Activated T-cell treated with anti-CD3 and anti-CD28 coated beads, Interleukin-2, amount 50 U/mL, for 48 hours (primary cell): ENCODE results near the gene PTGDR2.

ENCODE experiments used
- DNase-seq, 2 experiments: peaks; one replicate each; pipeline ENCODE4 v3.0.0-alpha.2; 2020

PTGDR2 gene

DNA sequence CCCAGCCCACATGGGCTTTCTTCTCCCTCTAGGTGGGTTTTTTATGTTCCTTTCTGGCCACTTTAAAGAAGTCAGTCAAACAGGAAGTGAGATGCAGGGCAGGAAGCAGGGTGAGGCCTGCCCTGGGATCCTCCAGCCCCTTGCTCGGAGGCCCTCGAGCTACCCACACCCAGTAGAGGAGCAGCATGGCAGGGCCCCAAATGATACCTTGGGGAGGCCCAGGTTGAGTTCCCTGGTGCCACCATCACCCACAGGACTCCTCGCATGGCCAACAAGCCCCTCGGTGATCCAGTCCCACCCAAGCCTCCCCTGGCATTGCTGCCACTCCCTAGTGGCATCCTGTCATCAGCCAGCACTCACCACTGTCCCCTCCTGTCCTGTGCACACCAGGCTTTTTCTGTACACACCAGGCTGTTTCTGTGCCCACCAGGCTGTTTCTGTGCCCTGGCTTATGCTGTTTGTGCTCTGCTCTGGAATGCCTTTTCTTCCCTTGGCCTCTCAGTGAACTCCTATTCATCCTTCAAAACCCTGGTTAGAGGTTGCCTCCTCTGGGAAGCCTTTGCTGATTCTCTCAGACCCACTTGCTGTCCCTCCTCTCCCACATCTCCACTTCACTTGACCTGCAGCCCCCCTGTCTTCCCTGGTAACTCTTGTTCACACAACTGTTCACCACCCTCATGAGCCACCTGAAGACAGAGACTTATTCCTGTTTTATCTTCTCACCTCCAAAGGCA lies 3.1 kb upstream of the PTGDR2 start:
- no peak for DNase-seq

DNA sequence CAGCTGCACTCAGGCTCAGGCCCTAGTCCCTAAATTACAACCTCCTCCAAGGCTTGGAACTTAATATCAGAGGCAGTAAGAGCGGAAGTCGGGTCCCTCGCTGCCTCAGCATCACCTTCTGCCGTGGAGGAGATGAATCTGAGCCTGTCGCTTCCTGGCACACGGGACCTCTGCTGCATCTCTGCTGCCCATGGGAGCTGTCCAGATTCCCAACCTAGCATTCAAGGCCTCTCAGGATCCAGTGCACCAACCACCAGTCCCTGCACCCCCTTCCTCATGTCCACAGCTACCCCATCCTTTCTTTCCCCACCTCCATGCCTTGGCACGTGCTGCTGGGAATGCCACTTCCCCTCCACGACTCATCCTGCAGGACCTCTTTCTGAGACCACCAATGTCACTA lies 2.5 kb upstream of the PTGDR2 start:
- DNase-seq: no peak

GRCh38 chr11:60857378-60858232 lies 1.9 kb upstream of the PTGDR2 start:
- DNase-seq: no peak

DNA sequence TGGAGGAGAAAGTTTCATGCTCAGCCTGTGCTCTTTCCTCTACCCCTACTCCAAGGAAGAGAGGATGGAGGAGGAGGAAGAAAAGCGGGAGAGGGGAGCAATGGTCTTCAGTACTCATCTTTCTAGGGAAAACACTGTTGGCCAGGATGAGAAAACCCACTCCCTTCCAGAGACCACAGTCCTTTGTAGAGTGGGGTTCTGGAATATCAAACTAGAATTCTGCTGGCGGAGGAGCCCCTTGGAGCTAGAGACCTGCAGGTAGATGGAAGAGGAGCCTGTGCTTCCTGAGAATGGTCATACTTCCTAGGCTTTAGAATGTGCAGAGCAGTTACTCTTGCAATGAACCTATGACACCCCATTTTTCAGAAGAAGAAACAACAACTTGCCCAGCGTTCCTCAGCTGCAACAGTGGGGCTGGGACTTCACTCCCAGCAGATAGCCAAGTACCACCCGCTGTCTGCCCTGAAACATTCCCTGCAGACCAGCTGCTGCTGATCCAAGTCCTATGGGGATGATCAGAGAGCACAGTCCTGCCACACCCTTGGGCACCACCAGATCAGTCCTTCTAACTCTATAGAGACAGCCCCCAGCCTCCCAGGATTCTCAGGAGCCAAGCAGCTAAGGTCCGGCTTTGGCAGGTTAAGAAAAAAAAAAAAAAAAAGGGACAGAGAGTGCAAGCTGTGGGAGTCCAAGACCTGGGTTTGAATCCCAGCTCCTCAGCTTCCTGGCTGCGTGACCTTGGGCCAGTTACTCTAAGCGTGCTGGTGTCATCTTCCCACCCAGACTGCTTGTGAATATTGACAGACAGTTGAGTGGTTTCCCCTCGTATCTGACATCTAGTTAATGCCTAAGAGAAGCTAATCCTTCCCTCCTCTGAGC lies 664 bp downstream of the PTGDR2 start:
- no peak for DNase-seq

DNA sequence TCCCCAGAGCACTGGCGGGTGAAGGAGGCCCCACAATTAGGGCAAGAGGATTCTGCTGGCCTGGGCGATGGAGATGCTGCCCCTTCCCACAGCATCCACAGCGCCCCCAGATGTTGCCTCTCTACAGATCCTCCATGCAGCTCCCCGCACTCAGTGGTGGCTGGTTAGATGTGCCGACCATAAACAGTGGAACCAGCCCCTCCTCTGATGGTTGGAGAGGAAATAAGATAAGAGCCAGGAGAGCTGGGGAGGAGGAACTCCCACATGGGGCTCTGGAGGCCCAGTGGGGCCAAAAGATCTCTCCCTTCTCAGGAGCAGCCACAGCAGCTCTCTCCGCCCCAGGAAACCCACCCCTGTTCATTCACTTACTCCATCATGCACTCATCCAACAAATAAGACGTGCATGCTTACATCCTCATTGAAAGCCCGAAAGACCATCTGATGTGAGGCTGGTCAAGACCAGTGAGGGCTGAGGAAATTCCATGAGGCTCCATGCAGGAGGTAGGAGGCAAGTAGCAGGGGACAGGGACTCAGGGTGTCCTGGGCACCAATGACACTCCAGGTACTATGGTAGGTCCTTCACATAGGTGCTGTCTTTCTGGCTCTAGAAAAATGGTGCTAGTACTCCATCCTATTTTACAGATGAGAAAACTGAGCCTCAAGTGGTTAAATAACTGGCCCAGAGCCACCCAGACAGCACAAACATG lies 1.5 kb downstream of the PTGDR2 start:
- no peak for DNase-seq

DNA sequence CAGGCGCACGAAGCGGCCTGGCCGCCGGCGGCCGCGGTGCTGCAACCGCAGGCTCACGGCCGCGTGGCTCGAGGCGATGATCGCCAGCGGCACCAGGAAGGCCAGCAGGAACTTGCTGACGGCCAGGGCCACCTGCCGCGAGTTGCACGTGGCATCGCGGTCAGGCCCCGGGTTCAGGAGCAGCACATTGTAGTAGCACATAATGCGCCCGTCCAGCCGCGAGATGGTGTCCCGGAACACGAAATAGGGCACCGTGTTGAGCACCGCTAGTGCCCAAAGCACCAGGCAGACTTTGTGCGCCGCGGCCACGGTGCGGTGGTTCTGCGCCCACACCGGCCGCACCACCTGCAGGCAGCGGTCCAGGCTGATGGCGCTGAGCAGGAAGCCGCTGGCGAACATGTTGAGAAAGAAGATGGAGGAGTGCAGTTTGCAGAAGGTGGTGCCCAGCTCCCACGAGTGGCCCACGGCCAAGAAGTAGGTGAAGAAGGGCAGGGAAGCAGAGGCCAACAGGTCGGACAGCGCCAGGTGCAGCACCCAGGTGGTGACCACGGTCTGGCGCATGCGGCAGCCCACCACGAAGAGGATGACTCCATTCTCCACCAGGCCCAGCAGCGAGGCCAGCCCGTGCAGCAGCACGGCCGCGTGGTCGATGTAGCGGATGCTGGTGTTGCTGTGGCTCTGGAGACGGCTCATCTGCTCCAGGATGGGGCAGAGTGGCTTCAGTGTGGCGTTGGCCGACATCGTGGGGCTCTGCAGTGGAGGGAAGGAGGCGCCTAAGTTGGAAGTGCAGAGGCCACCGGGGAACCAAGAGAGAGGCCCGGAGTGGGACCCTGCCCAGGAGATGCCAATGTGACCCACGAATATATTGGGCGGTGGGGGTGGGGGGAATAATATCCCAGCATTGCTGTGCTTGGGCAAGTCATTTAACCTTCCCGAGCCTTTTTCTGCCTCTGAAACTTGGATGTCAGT lies 2.5 kb downstream of the PTGDR2 start:
- DNase-seq: no peak

GRCh38 chr11:60852117-60852981 lies 3.4 kb downstream of the PTGDR2 start:
- DNase-seq: no peak

DNA sequence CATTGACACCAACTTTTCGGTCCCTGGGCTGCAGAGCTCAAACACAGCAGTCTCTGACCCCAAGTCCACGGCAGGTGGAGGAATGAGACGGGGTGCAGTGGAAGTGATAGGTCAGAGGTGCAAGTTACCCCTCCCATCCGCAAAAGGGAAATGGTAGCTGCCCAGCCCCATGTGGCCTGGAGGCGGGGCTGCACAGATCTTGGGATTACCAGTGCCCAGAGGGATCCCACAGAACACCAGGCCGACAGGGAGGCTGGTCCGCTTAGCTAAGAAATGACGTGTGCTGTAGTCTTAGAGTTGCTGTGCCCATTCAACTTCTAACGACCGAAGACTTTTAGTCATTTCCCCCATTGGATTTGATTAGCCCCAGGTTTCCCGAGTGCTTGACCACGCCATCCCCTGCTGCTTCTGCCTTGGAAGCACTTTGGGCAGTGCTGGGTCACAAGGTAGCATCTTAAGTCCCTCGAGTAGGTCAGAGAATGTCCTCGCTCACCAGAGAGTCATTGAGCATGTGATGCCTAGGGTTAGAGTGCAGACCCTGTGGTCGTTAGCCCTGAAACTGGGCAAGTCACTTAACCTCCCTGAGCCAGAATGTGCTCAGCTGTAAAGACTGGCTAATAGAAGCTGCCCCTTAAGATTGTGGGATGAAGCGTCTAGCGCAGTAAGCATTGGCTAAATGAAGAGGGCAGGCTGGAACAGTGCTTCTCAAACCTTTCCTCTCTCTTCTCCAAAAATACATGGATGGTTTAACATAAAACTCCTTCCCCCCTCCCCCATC lies 4.2 kb downstream of the PTGDR2 start:
- DNase-seq: no peak

DNA sequence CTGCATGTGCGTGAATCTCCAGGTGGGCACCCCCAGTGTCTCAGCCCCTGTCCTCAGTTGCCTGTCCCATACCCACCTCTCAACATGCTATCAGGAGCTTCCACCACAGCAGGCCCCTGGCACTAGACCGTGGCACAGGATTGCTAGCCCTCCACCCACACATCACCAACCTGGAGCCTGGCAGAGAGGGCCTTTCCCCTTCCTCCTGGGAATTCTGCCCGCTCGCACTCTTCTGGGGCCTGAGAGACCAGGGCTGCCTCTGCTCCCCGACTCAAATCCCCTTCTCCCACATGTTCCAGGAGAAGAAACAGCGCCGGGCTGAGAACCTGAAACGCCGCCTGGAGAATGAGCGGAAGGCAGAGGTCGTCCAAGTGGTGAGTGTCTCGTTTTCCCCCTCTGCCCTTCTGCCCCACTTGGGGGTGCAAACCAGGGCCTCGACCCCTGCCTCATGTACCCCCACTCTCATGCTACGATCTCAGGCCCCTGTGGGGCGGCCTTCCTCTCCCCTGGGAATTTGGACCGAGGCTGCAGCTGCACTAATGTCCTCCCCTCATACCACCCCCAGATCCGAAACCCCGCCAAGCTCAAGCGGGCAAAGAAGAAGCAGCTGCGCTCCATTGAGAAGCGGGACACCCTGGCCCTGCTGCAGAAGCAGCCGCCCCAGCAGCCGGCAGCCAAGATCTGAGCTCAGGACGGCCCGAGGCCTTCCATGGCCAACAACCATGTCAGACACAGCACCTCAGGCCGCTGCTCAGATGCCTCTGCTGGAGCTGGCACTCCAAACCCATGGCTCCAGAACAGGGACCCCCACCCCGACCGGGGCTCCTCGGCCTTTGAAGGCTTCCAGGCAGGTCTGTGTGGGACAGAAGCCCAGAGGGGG lies 5.9 kb downstream of the PTGDR2 start:
- DNase-seq: no peak

DNA sequence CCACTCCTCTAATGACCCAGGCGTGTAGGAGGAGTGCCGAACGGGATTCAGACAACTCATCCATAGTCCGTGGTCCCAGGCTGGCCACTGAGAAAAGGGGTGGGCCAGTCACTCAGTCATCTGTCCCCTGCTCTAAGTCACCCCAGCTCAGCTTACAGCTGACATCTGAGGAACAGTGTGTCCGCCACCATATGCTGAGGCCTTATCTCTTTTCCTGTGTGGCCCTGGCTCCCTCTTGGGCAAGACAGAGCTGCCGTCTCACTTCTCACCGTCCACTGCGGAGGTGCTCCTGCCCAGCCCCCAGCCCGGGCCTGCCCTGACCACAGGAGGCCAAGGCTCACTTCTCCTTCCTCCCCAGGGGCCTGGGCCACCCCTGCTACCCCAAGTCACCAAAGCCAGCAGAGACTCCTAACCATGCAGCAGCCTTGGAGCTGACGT lies 7.0 kb downstream of the PTGDR2 start:
- no peak for DNase-seq

GRCh38 chr11:60847896-60848295 lies 7.9 kb downstream of the PTGDR2 start:
- no peak for DNase-seq

GRCh38 chr11:60847281-60847680 lies 8.5 kb downstream of the PTGDR2 start:
- no peak for DNase-seq

GRCh38 chr11:60845338-60845737 lies 10.4 kb downstream of the PTGDR2 start:
- DNase-seq: no peak

DNA sequence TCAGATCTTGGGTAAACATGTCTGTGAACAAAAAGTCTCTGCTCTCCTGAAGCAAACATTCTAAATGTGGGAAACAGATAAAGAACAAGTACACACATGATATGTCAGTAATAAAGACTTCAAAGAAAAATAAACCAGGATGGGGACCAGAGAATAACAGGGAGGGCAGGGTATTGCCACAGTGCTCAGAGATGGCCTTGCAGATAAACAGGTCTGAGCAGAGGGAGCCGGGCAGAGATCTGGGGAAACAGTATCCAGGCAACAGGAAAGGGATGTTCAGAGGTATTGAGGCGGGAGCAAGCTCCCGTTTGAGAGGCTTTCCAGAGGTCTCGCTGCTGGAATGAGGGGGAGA lies 10.9 kb downstream of the PTGDR2 start:
- no peak for DNase-seq

GRCh38 chr11:60844045-60844869 lies 11.5 kb downstream of the PTGDR2 start:
- no peak for DNase-seq

DNA sequence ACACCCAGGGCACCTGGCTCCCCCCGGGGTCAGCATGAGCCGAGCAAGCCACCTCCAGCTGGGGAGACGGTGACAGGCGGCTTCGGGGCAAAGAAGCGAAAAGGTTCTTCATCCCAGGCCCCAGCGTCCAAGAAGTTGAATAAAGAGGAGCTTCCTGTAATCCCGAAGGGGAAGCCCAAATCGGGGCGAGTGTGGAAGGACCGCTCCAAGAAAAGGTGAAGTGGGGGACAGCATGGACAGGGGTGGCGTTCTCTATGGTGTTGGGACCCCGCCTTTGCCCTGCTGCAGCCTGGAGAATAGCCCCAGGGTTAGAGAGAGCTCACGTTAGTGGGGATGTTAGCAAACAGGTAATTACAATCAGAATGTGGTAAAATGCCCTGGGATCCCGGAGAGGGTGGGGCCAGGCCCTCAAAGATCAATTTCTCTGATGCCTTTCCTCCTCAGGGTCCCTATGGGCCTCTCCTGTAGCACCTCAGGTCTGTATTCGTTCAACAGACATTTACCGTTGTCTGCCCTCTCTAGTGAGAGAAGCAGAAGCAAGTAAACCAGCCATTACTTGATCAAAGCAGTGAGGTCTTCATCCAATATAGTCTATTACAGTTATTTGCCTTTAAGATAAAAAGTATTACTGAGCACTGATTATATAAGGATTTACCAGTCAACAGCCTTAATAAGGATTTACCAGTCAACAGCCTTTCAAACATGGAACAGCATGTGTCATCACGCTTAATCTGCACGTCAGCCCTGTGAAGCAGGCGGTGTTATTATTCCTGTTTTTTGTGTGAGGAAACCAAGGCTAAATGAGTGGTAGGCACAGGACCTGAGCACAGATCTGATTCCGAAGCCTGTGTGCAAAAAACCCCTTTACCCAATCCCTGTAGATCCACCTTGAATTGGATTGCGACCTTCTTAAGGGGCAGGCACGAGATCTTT lies 12.8 kb downstream of the PTGDR2 start:
- DNase-seq: no peak
